Measurements from ENCODE around the gene EGLN2. TPM values are rescaled to one million over a fixed set of nuclear protein-coding genes. Genes with fewer than 3 reads are reported as not detected.
A peak's percentile ranks its signal among the peaks of the same experiment; 100 is the strongest.

The EGLN2 gene
- 10 to 100 TPM; 50.8 to 51.4 TPM for total RNA-seq

GRCh38 chr19:40798683-40799557 lies at the start of gene EGLN2:
Gene EGLN2 (plus strand): TSS chr19:40799191. CDS start chr19:40800573, 1,382 bp downstream.
- Histone ChIP-seq H3K4me3 (peak within 1 kb of the TSS; percentile 80 to 86), H3K9me3 (no peaks in the 10 kb centered on the region), H3K27ac (peak within 1 kb of the TSS; percentile 86 to 96 (median 91)), H3K4me1 (peaks cover 48% of the 10 kb centered on the region), H3K27me3 (no peaks in the 10 kb centered on the region), H3K36me3 (replicated peaks in 1 of 2; ENCODE audit: insufficient read depth in 1 of 2, low read depth in 2 of 2) (no peaks in the 10 kb centered on the region)
- 0 to 1% methylated on average over 29 to 107 of the region's 110 CpGs for WGBS, 2 donors
- intact Hi-C loops (cut with DNase I): no loop called here
- peak; percentile 100 for DNase-seq
- TF ChIP-seq POLR2A (IDR thresholded peaks at IDR 0.05): peak; percentile 43 to 63 (median 59)
- TF ChIP-seq CTCF (IDR thresholded peaks at IDR 0.05): peak in 1 of 7 experiments; percentile 1
- peak; percentile 91 for ATAC-seq

GRCh38 chr19:40750058-40750873 lies 48.7 kb upstream of the EGLN2 start, which contains the start of gene ACTMAP:
Gene ACTMAP (minus strand): TSS chr19:40750477. CDS start chr19:40749803, 674 bp downstream.
- TF ChIP-seq CTCF (IDR thresholded peaks at IDR 0.05): peak in 1 of 7 experiments; percentile 37
- TF ChIP-seq POLR2A (IDR thresholded peaks at IDR 0.05): peak in 2 of 3 donors; percentile 64 to 79
- Histone ChIP-seq H3K9me3 (no peaks in the 10 kb centered on the region), H3K36me3 (replicated peaks in 1 of 2; ENCODE audit: insufficient read depth in 1 of 2, low read depth in 2 of 2) (no peaks in the 10 kb centered on the region), H3K4me1 (peaks cover 45% of the 10 kb centered on the region), H3K27ac (peak within 1 kb of the TSS; percentile 82 to 98 (median 91)), H3K4me3 (peak within 1 kb of the TSS; percentile 38 to 61), H3K27me3 (no peaks in the 10 kb centered on the region)
- DNase-seq (peak; percentile 99 to 100 (median 100)), ATAC-seq (peak; percentile 93)
- intact Hi-C loops (cut with DNase I): no loop called here
- 0% methylated on average over 43 of the region's 43 CpGs for WGBS, 2 donors

DNA sequence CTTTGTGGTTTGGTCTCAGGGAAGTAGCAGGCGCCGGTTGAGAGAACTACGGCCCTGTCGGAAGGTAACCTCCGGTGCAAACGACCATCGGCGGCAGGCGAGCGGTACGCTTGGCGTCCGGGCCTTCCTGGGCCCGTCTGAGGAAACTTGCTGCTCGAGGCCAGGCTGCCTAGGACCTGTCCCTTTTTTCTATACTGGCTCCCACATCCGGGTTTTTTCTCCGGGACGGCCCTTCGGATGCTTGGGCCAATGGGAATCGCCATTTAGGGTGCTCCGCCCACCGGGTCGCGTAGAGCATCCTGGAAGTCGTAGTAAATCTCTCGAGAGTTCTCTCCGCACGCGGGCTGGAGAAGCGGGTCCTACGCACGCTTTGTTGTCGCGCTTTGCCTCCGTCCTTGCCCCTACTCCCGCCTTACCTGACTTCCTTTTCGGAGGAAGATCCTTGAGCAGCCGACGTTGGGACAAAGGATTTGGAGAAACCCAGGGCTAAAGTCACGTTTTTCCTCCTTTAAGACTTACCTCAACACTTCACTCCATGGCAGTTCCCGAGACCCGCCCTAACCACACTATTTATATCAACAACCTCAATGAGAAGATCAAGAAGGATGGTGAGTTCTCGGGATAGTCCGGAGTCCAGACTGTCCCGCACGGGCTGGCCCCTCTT lies 48.0 kb upstream of the EGLN2 start, which contains the start of gene SNRPA:
TSS of gene SNRPA (plus strand) at position 330 of the 664 bp plus-strand sequence. CDS start at position 536, 206 bp downstream.
- Histone ChIP-seq H3K27me3 (no peaks in the 10 kb centered on the region), H3K36me3 (replicated peaks in 1 of 2; ENCODE audit: insufficient read depth in 1 of 2, low read depth in 2 of 2) (no peaks in the 10 kb centered on the region), H3K4me1 (peaks cover 52% of the 10 kb centered on the region), H3K27ac (peak within 1 kb of the TSS; percentile 82 to 98 (median 91)), H3K4me3 (peak within 1 kb of the TSS; percentile 38 to 61), H3K9me3 (no peaks in the 10 kb centered on the region)
- WGBS, 2 donors: 0% methylated on average over 12 to 42 of the region's 46 CpGs
- TF ChIP-seq CTCF (IDR thresholded peaks at IDR 0.05): no peak
- TF ChIP-seq POLR2A (IDR thresholded peaks at IDR 0.05): peak; percentile 41 to 86 (median 84)
- peak; percentile 83 for ATAC-seq
- intact Hi-C loops (cut with DNase I): no loop called here
- peak; percentile 97 to 98 (median 98) for DNase-seq

GRCh38 chr19:40752257-40752781 lies 46.7 kb upstream of the EGLN2 start:
- Histone ChIP-seq H3K27me3 (no peaks in the 10 kb centered on the region), H3K36me3 (replicated peaks in 1 of 2; ENCODE audit: insufficient read depth in 1 of 2, low read depth in 2 of 2) (peaks cover 0 to under 1% of the 10 kb centered on the region in 2 donors), H3K4me1 (peaks cover 56% of the 10 kb centered on the region), H3K4me3 (peak overlapping the region; percentile 38 to 61), H3K9me3 (no peaks in the 10 kb centered on the region), H3K27ac (peak overlapping the region in 2 of 4 donors; percentile 93 to 98)
- ATAC-seq (no peak), DNase-seq (no peak)
- no peak for TF ChIP-seq CTCF (IDR thresholded peaks at IDR 0.05)
- no peak for TF ChIP-seq POLR2A (IDR thresholded peaks at IDR 0.05)
- intact Hi-C loops (cut with DNase I): no loop called here
- 65 to 70% methylated on average over 12 of the region's 12 CpGs for WGBS, 2 donors

Data from body of pancreas (tissue), 4 donors.